ENCODE data around the gene NRIP2. TPM values are rescaled to one million over a fixed set of nuclear protein-coding genes. Genes with fewer than 3 reads are reported as not detected.

Gene NRIP2
- total RNA-seq, 2 experiments from 2014 or later: not detected

- no peaks in the 10 kb centered on the region for H3K9me3 ChIP-seq (ENCODE audit: low read length)
- no peak overlapping the region for H2AFZ ChIP-seq (ENCODE audit: low read length)
- no peaks in the 10 kb centered on the region for H4K20me1 ChIP-seq (ENCODE audit: insufficient read depth, low read length)
- H3K27ac ChIP-seq (ENCODE audit: low read depth, low read length, poor library complexity, severe bottlenecking): no peak overlapping the region
- H3K4me3 ChIP-seq (ENCODE audit: low read depth, low read length, poor library complexity, severe bottlenecking): no peak overlapping the region
- peaks cover 36% of the 10 kb centered on the region for H3K36me3 ChIP-seq (ENCODE audit: insufficient read depth, low read length)
- intact Hi-C loops (cut with micrococcal nuclease; ENCODE audit: unreplicated experiment): no loop called here
- no peak overlapping the region for H3K4me2 ChIP-seq (ENCODE audit: low read length)
- no peak for DNase-seq (ENCODE audit: low spot score)
- H3K9me2 ChIP-seq (ENCODE audit: insufficient read depth, low read length): no peaks in the 10 kb centered on the region
- TF ChIP-seq EZH2phosphoT487 (IDR thresholded peaks at IDR 0.05; ENCODE audit: borderline replicate concordance, low read depth, low read length) (no peak), CTCF (conservative IDR thresholded peaks at IDR 0.05; ENCODE audit: low read length) (no peak)
- CTCF ChIA-PET (ENCODE audit: unreplicated experiment): no interaction called here
- POLR2A ChIA-PET: no interaction called here
- BruUV-seq (replicated peaks): no TSS peak
- H3K4me1 ChIP-seq (ENCODE audit: insufficient read depth, low read length, poor library complexity, severe bottlenecking): peaks cover 8% of the 10 kb centered on the region
- H3K79me2 ChIP-seq (ENCODE audit: insufficient read depth, low read depth, low read length): no peaks in the 10 kb centered on the region
These were observed 1.0 kb downstream of the NRIP2 start for GRCh38 chr12:2833810-2834209.

GRCh38 chr12:2833327-2833726 is 1.5 kb downstream of the NRIP2 start:
- H3K9me3 ChIP-seq (ENCODE audit: low read length): no peaks in the 10 kb centered on the region
- no peaks in the 10 kb centered on the region for H3K9me2 ChIP-seq (ENCODE audit: insufficient read depth, low read length)
- no peaks in the 10 kb centered on the region for H3K79me2 ChIP-seq (ENCODE audit: insufficient read depth, low read depth, low read length)
- intact Hi-C loops (cut with micrococcal nuclease; ENCODE audit: unreplicated experiment): no loop called here
- ChIA-PET CTCF (ENCODE audit: unreplicated experiment) (no interaction called here), POLR2A (no interaction called here)
- H4K20me1 ChIP-seq (ENCODE audit: insufficient read depth, low read length): no peaks in the 10 kb centered on the region
- no peak overlapping the region for H3K27ac ChIP-seq (ENCODE audit: low read depth, low read length, poor library complexity, severe bottlenecking)
- H2AFZ ChIP-seq (ENCODE audit: low read length): no peak overlapping the region
- H3K4me1 ChIP-seq (ENCODE audit: insufficient read depth, low read length, poor library complexity, severe bottlenecking): peaks cover 8% of the 10 kb centered on the region
- peaks cover 37% of the 10 kb centered on the region for H3K36me3 ChIP-seq (ENCODE audit: insufficient read depth, low read length)
- no peak overlapping the region for H3K4me2 ChIP-seq (ENCODE audit: low read length)
- H3K4me3 ChIP-seq (ENCODE audit: low read depth, low read length, poor library complexity, severe bottlenecking): no peak overlapping the region
- BruUV-seq (replicated peaks): no TSS peak
- no peak for TF ChIP-seq CTCF (conservative IDR thresholded peaks at IDR 0.05; ENCODE audit: low read length)
- TF ChIP-seq EZH2phosphoT487 (IDR thresholded peaks at IDR 0.05; ENCODE audit: borderline replicate concordance, low read depth, low read length): no peak
- no peak for DNase-seq (ENCODE audit: low spot score)

GRCh38 chr12:2832550-2833127 is 2.2 kb downstream of the NRIP2 start:
- no peak for TF ChIP-seq CTCF (conservative IDR thresholded peaks at IDR 0.05; ENCODE audit: low read length)
- no peak for TF ChIP-seq EZH2phosphoT487 (IDR thresholded peaks at IDR 0.05; ENCODE audit: borderline replicate concordance, low read depth, low read length)
- CTCF ChIA-PET (ENCODE audit: unreplicated experiment): no interaction called here
- BruUV-seq (replicated peaks): no TSS peak
- Histone ChIP-seq H4K20me1 (ENCODE audit: insufficient read depth, low read length) (no peaks in the 10 kb centered on the region), H3K4me1 (ENCODE audit: insufficient read depth, low read length, poor library complexity, severe bottlenecking) (peaks cover 8% of the 10 kb centered on the region), H3K9me3 (ENCODE audit: low read length) (no peaks in the 10 kb centered on the region), H3K79me2 (ENCODE audit: insufficient read depth, low read depth, low read length) (no peaks in the 10 kb centered on the region), H3K4me3 (ENCODE audit: low read depth, low read length, poor library complexity, severe bottlenecking) (no peak overlapping the region), H2AFZ (ENCODE audit: low read length) (no peak overlapping the region), H3K4me2 (ENCODE audit: low read length) (no peak overlapping the region), H3K9me2 (ENCODE audit: insufficient read depth, low read length) (no peaks in the 10 kb centered on the region), H3K36me3 (ENCODE audit: insufficient read depth, low read length) (peaks cover 37% of the 10 kb centered on the region), H3K27ac (ENCODE audit: low read depth, low read length, poor library complexity, severe bottlenecking) (no peak overlapping the region)
- POLR2A ChIA-PET: no interaction called here
- intact Hi-C loops (cut with micrococcal nuclease; ENCODE audit: unreplicated experiment): no loop called here
- DNase-seq (ENCODE audit: low spot score): no peak
